GM19351 (cell line): ENCODE measurements around the gene GNAQ.
"Not testable (repeated sequence)": the region's sequence is repeated elsewhere in the genome, so short reads cannot be mapped to it uniquely, and the experiment has no call there.

Experiments
- ATAC-seq: cut with Tn5 transposase; IDR thresholded peaks from one replicate; pipeline ENCODE4 v1.9.1; 2021; ENCODE audit warnings: mild to moderate bottlenecking, moderate library complexity; ENCODE audit not compliant: unreplicated experiment

The GNAQ gene

GRCh38 chr9:77710965-77711648 is 320.5 kb downstream of the GNAQ start:
- no peak for ATAC-seq

GRCh38 chr9:77710316-77710715 is 321.3 kb downstream of the GNAQ start:
- no peak for ATAC-seq

- ATAC-seq = no peak
Observed at GRCh38 chr9:77708064-77708815, 323.4 kb downstream of the GNAQ start.

GRCh38 chr9:77707383-77708063 is 324.1 kb downstream of the GNAQ start:
- no peak for ATAC-seq

- no peak for ATAC-seq
Observed at GRCh38 chr9:77705636-77706035, 326.0 kb downstream of the GNAQ start.

GRCh38 chr9:77702521-77703390 is 328.9 kb downstream of the GNAQ start:
- ATAC-seq = not testable (repeated sequence)

GRCh38 chr9:77697238-77697984 is 334.2 kb downstream of the GNAQ start:
- no peak for ATAC-seq

- not testable (repeated sequence) for ATAC-seq
Observed at GRCh38 chr9:77690723-77691122, 340.9 kb downstream of the GNAQ start.

- ATAC-seq = not testable (repeated sequence)
Observed at GRCh38 chr9:77690119-77690518, 341.5 kb downstream of the GNAQ start.

GRCh38 chr9:77687737-77688136 is 343.9 kb downstream of the GNAQ start:
- ATAC-seq = not testable (repeated sequence)

- no peak for ATAC-seq
Observed at GRCh38 chr9:77680581-77680980, 351.0 kb downstream of the GNAQ start.

GRCh38 chr9:77679661-77680368 is 351.8 kb downstream of the GNAQ start:
- no peak for ATAC-seq

- ATAC-seq = no peak
Observed at GRCh38 chr9:77679088-77679487, 352.5 kb downstream of the GNAQ start.

GRCh38 chr9:77677957-77678535 is 353.6 kb downstream of the GNAQ start:
- no peak for ATAC-seq

- ATAC-seq = no peak
Observed at GRCh38 chr9:77677397-77677796, 354.2 kb downstream of the GNAQ start.

- no peak for ATAC-seq
Observed at GRCh38 chr9:77673941-77674791, 357.4 kb downstream of the GNAQ start.

- ATAC-seq = no peak
Observed at GRCh38 chr9:77672183-77672582, 359.4 kb downstream of the GNAQ start.

- ATAC-seq = no peak
Observed at GRCh38 chr9:77667151-77667550, 364.5 kb downstream of the GNAQ start.
